OCI-LY7 (cell line): ENCODE results near the gene CRB2.
"Not testable (repeated sequence)": the region's sequence is repeated elsewhere in the genome, so short reads cannot be mapped to it uniquely, and the experiment has no call there.

Source experiments
- CTCF ChIP-seq: fragments of 200-600 bp; sonication (generic); conservative IDR thresholded peaks from 2 replicates; pipeline ENCODE4 v1.5.1; 2014; ENCODE audit warnings: mild to moderate bottlenecking, antibody characterized with exemption, low read length, moderate library complexity, mixed read lengths
- EZH2phosphoT487 ChIP-seq: fragments of 200-600 bp; sonication (generic); IDR thresholded peaks from 2 replicates; pipeline ENCODE4 v1.6.1; 2018; ENCODE audit warnings: low read depth, borderline replicate concordance, mild to moderate bottlenecking, mixed run types, antibody characterized with exemption, low read length, moderate library complexity, mixed read lengths

GRCh38 chr9:123398938-123399337 is 42.9 kb downstream of the CRB2 start:
- not testable (repeated sequence) for TF ChIP-seq CTCF, EZH2phosphoT487
